Measurements from ENCODE around the gene TMEM164. TPM values are rescaled to one million over a fixed set of nuclear protein-coding genes. Genes with fewer than 3 reads are reported as not detected.

Gene TMEM164
- polyA plus RNA-seq, 1 donor (not counting 4 experiments of a cell fraction or from before 2014, with no cell fraction given) = 15.3 TPM

GRCh38 chrX:109959356-109959871, 43.5 kb upstream of the TMEM164 start:
- Histone ChIP-seq H4K20me1 (ENCODE audit: control insufficient read depth, extremely low read depth, insufficient read depth, low read length) (no peaks in the 10 kb centered on the region), H3K4me2 (ENCODE audit: control insufficient read depth, extremely low read depth, insufficient read depth, low read depth, low read length) (no peak overlapping the region), H3K9me3 (ENCODE audit: control insufficient read depth, low read depth, low read length) (no peaks in the 10 kb centered on the region), H3K36me3 (ENCODE audit: control insufficient read depth in 2 of 2, extremely low read depth in 1 of 2, insufficient read depth in 2 of 2, low read length in 2 of 2) (no peaks in the 10 kb centered on the region), H3K9ac (ENCODE audit: control insufficient read depth, extremely low read depth, insufficient read depth, low read length) (no peak overlapping the region), H3K79me2 (ENCODE audit: control insufficient read depth, insufficient read depth, low read length) (no peaks in the 10 kb centered on the region), H3K9me1 (ENCODE audit: control insufficient read depth, extremely low read depth, insufficient read depth, low read length) (no peaks in the 10 kb centered on the region), H3K4me3 (ENCODE audit: control insufficient read depth in 2 of 3, extremely low read depth in 1 of 3, insufficient read depth in 2 of 3, low read depth in 1 of 3, low read length in 3 of 3) (no peak overlapping the region), H3K4me1 (ENCODE audit: control insufficient read depth, extremely low read depth, insufficient read depth, low read length) (peaks cover 8% of the 10 kb centered on the region), H3K27ac (ENCODE audit: control insufficient read depth, insufficient read depth, low read length) (no peak overlapping the region), H3K27me3 (ENCODE audit: control insufficient read depth, extremely low read depth, insufficient read depth, low read length) (peaks cover 9% of the 10 kb centered on the region), H2AFZ (ENCODE audit: control insufficient read depth, low read length) (no peak overlapping the region)
- no peak for FAIRE-seq
- DNase-seq (ENCODE audit: low read depth, low spot score) = no peak
- TF ChIP-seq EZH2 (IDR thresholded peaks at IDR 0.05; ENCODE audit: low read length) = no peak
- TF ChIP-seq, protein P1, sequence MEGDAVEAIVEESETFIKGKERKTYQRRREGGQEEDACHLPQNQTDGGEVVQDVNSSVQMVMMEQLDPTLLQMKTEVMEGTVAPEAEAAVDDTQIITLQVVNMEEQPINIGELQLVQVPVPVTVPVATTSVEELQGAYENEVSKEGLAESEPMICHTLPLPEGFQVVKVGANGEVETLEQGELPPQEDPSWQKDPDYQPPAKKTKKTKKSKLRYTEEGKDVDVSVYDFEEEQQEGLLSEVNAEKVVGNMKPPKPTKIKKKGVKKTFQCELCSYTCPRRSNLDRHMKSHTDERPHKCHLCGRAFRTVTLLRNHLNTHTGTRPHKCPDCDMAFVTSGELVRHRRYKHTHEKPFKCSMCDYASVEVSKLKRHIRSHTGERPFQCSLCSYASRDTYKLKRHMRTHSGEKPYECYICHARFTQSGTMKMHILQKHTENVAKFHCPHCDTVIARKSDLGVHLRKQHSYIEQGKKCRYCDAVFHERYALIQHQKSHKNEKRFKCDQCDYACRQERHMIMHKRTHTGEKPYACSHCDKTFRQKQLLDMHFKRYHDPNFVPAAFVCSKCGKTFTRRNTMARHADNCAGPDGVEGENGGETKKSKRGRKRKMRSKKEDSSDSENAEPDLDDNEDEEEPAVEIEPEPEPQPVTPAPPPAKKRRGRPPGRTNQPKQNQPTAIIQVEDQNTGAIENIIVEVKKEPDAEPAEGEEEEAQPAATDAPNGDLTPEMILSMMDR (optimal IDR thresholded peaks at IDR 0.05 in 1 of 3, IDR thresholded peaks at IDR 0.05 in 1 of 3, conservative IDR thresholded peaks at IDR 0.05 in 1 of 3; ENCODE audit: extremely low read depth in 1 of 3, insufficient read depth in 2 of 3, low read length in 3 of 3) = no peak
- dilution Hi-C loops (cut with MboI; ENCODE audit: extremely low pct_ligation_motif_present, low sequenced_read_pairs) = no loop called here

GRCh38 chrX:109964390-109964789, 38.5 kb upstream of the TMEM164 start:
- DNase-seq (ENCODE audit: low read depth, low spot score) (no peak), FAIRE-seq (no peak)
- Histone ChIP-seq H2AFZ (ENCODE audit: control insufficient read depth, low read length) (no peak overlapping the region), H3K27me3 (ENCODE audit: control insufficient read depth, extremely low read depth, insufficient read depth, low read length) (peaks cover 5% of the 10 kb centered on the region), H3K9ac (ENCODE audit: control insufficient read depth, extremely low read depth, insufficient read depth, low read length) (no peak overlapping the region), H3K4me2 (ENCODE audit: control insufficient read depth, extremely low read depth, insufficient read depth, low read depth, low read length) (no peak overlapping the region), H3K4me1 (ENCODE audit: control insufficient read depth, extremely low read depth, insufficient read depth, low read length) (peaks cover 4% of the 10 kb centered on the region), H4K20me1 (ENCODE audit: control insufficient read depth, extremely low read depth, insufficient read depth, low read length) (no peaks in the 10 kb centered on the region), H3K4me3 (ENCODE audit: control insufficient read depth in 2 of 3, extremely low read depth in 1 of 3, insufficient read depth in 2 of 3, low read depth in 1 of 3, low read length in 3 of 3) (no peak overlapping the region), H3K9me3 (ENCODE audit: control insufficient read depth, low read depth, low read length) (no peaks in the 10 kb centered on the region), H3K79me2 (ENCODE audit: control insufficient read depth, insufficient read depth, low read length) (no peaks in the 10 kb centered on the region), H3K9me1 (ENCODE audit: control insufficient read depth, extremely low read depth, insufficient read depth, low read length) (no peaks in the 10 kb centered on the region), H3K36me3 (ENCODE audit: control insufficient read depth in 2 of 2, extremely low read depth in 1 of 2, insufficient read depth in 2 of 2, low read length in 2 of 2) (no peaks in the 10 kb centered on the region), H3K27ac (ENCODE audit: control insufficient read depth, insufficient read depth, low read length) (no peak overlapping the region)
- dilution Hi-C loops (cut with MboI; ENCODE audit: extremely low pct_ligation_motif_present, low sequenced_read_pairs) = no loop called here
- TF ChIP-seq EZH2 (IDR thresholded peaks at IDR 0.05; ENCODE audit: low read length) = no peak
- TF ChIP-seq, protein P1 (optimal IDR thresholded peaks at IDR 0.05 in 1 of 3, IDR thresholded peaks at IDR 0.05 in 1 of 3, conservative IDR thresholded peaks at IDR 0.05 in 1 of 3; ENCODE audit: extremely low read depth in 1 of 3, insufficient read depth in 2 of 3, low read length in 3 of 3) = no peak
